SK-N-SH (cell line): Measurements from ENCODE around the gene SNHG17. TPM values are rescaled to one million over a fixed set of nuclear protein-coding genes. Genes with fewer than 3 reads are reported as not detected.

Source experiments
- CTCF ChIA-PET: fragments of 300-600, 350-600 bp; formaldehyde crosslinking; extraction: SDS; loops from one replicate; lab custom pipeline; 2021; lab: Yijun Ruan, JAX
- POLR2A ChIA-PET: fragments of 350-600 bp; sonication (Branson Sonifier 250); formaldehyde crosslinking; extraction: SDS; loops from one replicate; lab custom pipeline; 2020; ENCODE audit warnings: antibody characterized with exemption, inconsistent platforms; lab: Yijun Ruan, JAX
- DNase-seq: peaks from one replicate; pipeline ENCODE4 v3.0.0; 2012
- H2AFZ ChIP-seq: fragments of 200-600 bp; sonication (generic); 2 replicates; pipeline ENCODE4 v1.8.1; 2016; ENCODE audit warnings: antibody characterized with exemption, mild to moderate bottlenecking, low read depth
- H3F3A ChIP-seq: fragments of 200-600 bp; sonication (generic); replicated peaks from 2 replicates; pipeline ENCODE3; 2016; ENCODE audit warnings: antibody characterized with exemption, mild to moderate bottlenecking; ENCODE audit not compliant: insufficient read depth
- H3K27ac ChIP-seq, 2 experiments: fragments of 200-500 bp in 1 of 2; fragments of 200-600 bp in 1 of 2; sonication (Bioruptor generic) in 1 of 2; sonication (generic), shearing (Covaris generic) in 1 of 2; 2 replicates each; pipeline versions ENCODE4 v1.5.1 to v1.6.1; 2014 to 2016; ENCODE audit warnings: low read depth in 2 of 2, inconsistent platforms in 1 of 2, low read length in 1 of 2, mild to moderate bottlenecking in 1 of 2, mixed read lengths in 1 of 2
- H3K27me3 ChIP-seq: fragments of 200-600 bp; sonication (generic), shearing (Covaris generic); 2 replicates; pipeline ENCODE4 v1.6.1; 2016; ENCODE audit warnings: mixed run types; ENCODE audit not compliant: insufficient read depth
- H3K36me3 ChIP-seq, 2 experiments: fragments of 200-500 bp in 1 of 2; fragments of 200-600 bp in 1 of 2; sonication (Bioruptor generic) in 1 of 2; sonication (generic) in 1 of 2; replicated peaks in 1 of 2; 2 replicates each; pipeline versions ENCODE3 to v1.5.1; 2014 to 2016; ENCODE audit warnings: low read length in 1 of 2, mild to moderate bottlenecking in 1 of 2; ENCODE audit not compliant: insufficient read depth in 2 of 2, control insufficient read depth in 1 of 2
- H3K4me1 ChIP-seq, 2 experiments: fragments of 200-500 bp in 1 of 2; fragments of 200-600 bp in 1 of 2; sonication (Bioruptor generic) in 1 of 2; sonication (generic), shearing (Covaris generic) in 1 of 2; 2 replicates each; pipeline versions ENCODE4 v1.5.1 to v1.6.1; 2014 to 2016; ENCODE audit warnings: low read depth in 1 of 2, low read length in 1 of 2, mixed run types in 1 of 2; ENCODE audit not compliant: insufficient read depth in 2 of 2, control insufficient read depth in 1 of 2
- H3K4me2 ChIP-seq: fragments of 200-600 bp; sonication (generic), shearing (Covaris generic); 2 replicates; pipeline ENCODE4 v1.6.1; 2017; ENCODE audit warnings: mixed run types
- H3K4me3 ChIP-seq, 2 experiments: fragments of 200-500 bp in 1 of 2; fragments of 200-600 bp in 1 of 2; sonication (Bioruptor generic) in 1 of 2; sonication (generic), shearing (Covaris generic) in 1 of 2; 2 replicates each; pipeline versions ENCODE4 v1.5.1 to v1.8.1; 2014 to 2016; ENCODE audit warnings: low read depth in 2 of 2, inconsistent platforms in 1 of 2, low read length in 1 of 2, mild to moderate bottlenecking in 1 of 2, mixed read lengths in 1 of 2, moderate library complexity in 1 of 2
- H3K79me2 ChIP-seq: fragments of 200-600 bp; sonication (generic); 2 replicates; pipeline ENCODE4 v1.8.1; 2017; ENCODE audit warnings: mild to moderate bottlenecking; ENCODE audit not compliant: insufficient read depth
- H3K9ac ChIP-seq: fragments of 200-600 bp; sonication (generic); 2 replicates; pipeline ENCODE4 v1.6.1; 2017; ENCODE audit warnings: mixed run types
- H3K9me2 ChIP-seq: fragments of 200-600 bp; sonication (generic); 2 replicates; pipeline ENCODE4 v1.6.1; 2017; ENCODE audit warnings: mixed run types
- H3K9me3 ChIP-seq: fragments of 200-600 bp; sonication (generic); 2 replicates; pipeline ENCODE4 v1.6.1; 2017; ENCODE audit warnings: mixed run types, mild to moderate bottlenecking, moderate library complexity
- H4K20me1 ChIP-seq: fragments of 200-600 bp; sonication (generic); 2 replicates; pipeline ENCODE4 v1.6.1; 2017; ENCODE audit warnings: mild to moderate bottlenecking, mixed run types; ENCODE audit not compliant: insufficient read depth
- CHD2 ChIP-seq: fragments of 150-350 bp; IDR thresholded peaks from 2 replicates; pipeline ENCODE4 v1.6.1; 2018; ENCODE audit warnings: low read length; ENCODE audit not compliant: partially characterized antibody
- CTCF ChIP-seq: fragments of 200-600 bp; sonication (generic); IDR thresholded peaks from 2 replicates; pipeline ENCODE4 v1.6.1; 2017; ENCODE audit warnings: antibody characterized with exemption, mild to moderate bottlenecking, moderate library complexity
- ELF1 ChIP-seq: IDR thresholded peaks from 2 replicates; pipeline ENCODE4 v1.4.0; 2012
- FOXJ3 ChIP-seq: sonication (generic); formaldehyde crosslinking; IDR thresholded peaks from 2 replicates; pipeline ENCODE4 v1.5.1; 2020; ENCODE audit warnings: mild to moderate bottlenecking, missing genetic modification reagents
- IRF3 ChIP-seq: fragments of 150-350 bp; IDR thresholded peaks from 2 replicates; pipeline ENCODE4 v1.6.1; 2016; ENCODE audit warnings: mild to moderate bottlenecking, low read depth, low read length
- JUND ChIP-seq: IDR thresholded peaks from 2 replicates; pipeline ENCODE4 v1.4.0; 2012
- MAX ChIP-seq: IDR thresholded peaks from 2 replicates; pipeline ENCODE4 v1.4.0; 2012; ENCODE audit warnings: low read depth
- MEF2A ChIP-seq: IDR thresholded peaks from 2 replicates; pipeline ENCODE4 v1.4.0; 2012; ENCODE audit warnings: low read depth, borderline replicate concordance
- MXI1 ChIP-seq: IDR thresholded peaks from 2 replicates; pipeline ENCODE4 v1.6.1; 2012; ENCODE audit warnings: mild to moderate bottlenecking, low read depth, low read length, improper control_type of control experiment
- NFIC ChIP-seq: IDR thresholded peaks from 2 replicates; pipeline ENCODE4 v1.4.0; 2012; ENCODE audit warnings: borderline replicate concordance
- PBX3 ChIP-seq: IDR thresholded peaks from 2 replicates; pipeline ENCODE4; 2012
- RFX5 ChIP-seq: IDR thresholded peaks from 2 replicates; pipeline ENCODE4 v1.6.1; 2012; ENCODE audit warnings: mild to moderate bottlenecking, improper control_type of control experiment, low read length
- SMC3 ChIP-seq: IDR thresholded peaks from 2 replicates; pipeline ENCODE4 v1.6.1; 2012; ENCODE audit warnings: low read depth, low read length, improper control_type of control experiment
- USF1 ChIP-seq: IDR thresholded peaks from 2 replicates; pipeline ENCODE4 v1.4.0; 2012; ENCODE audit warnings: low read depth, borderline replicate concordance
- USF2 ChIP-seq: fragments of 150-350 bp; IDR thresholded peaks from 2 replicates; pipeline ENCODE4 v1.6.1; 2017; ENCODE audit warnings: antibody characterized with exemption, low read length, low read depth, borderline replicate concordance
- ZBTB33 ChIP-seq: IDR thresholded peaks from 2 replicates; pipeline ENCODE4 v1.4.0; 2012; ENCODE audit warnings: low read depth, borderline replicate concordance
- WGBS: methylation state at CpG from one replicate; pipeline ENCODE4 v1.1.6; 2017; ENCODE audit warnings: low lambda C conversion rate; 5-methylcytosine and 5-hydroxymethylcytosine counted together
- polyA plus RNA-seq, 3 experiments: library from polyadenylated mRNA; depleted of rRNA; stranded (reverse); fragments of >200 nt; gene quantifications; 2 replicates each; pipeline ENCODE4 v1.2.3, GENCODE V29; 2012

SNHG17 gene
- polyA plus RNA-seq, 1 of the 3 experiments (the other 2 are of a cell fraction) = 40.3 TPM

GRCh38 chr20:38373231-38373867 is 61.8 kb downstream of the SNHG17 start:
- no peak for TF ChIP-seq NFIC
- no peak for TF ChIP-seq CTCF
- no peak for TF ChIP-seq RFX5
- no peak for TF ChIP-seq PBX3
- no peak for TF ChIP-seq USF1
- TF ChIP-seq JUND = no peak
- no peak for TF ChIP-seq CHD2
- TF ChIP-seq ELF1 = no peak
- TF ChIP-seq MXI1 = no peak
- no peak for TF ChIP-seq SMC3
- TF ChIP-seq MEF2A = no peak
- TF ChIP-seq USF2 = no peak
- 45% methylated on average over 7 of the region's 7 CpGs for WGBS
- ChIA-PET CTCF (interaction anchor here (1.0 to 2.8 kb wide), 4 partner anchors 16 to 51 kb away, joined by 3 to 15 read pairs (median 6); no protein-coding TSS in a partner anchor), POLR2A (no interaction called here)
- no peak overlapping the region for H3K4me3 ChIP-seq
- H3K4me1 ChIP-seq = no peaks in the 10 kb centered on the region
- no peak overlapping the region for H3K9ac ChIP-seq
- H3K27me3 ChIP-seq = peaks cover 13% of the 10 kb centered on the region
- no peaks in the 10 kb centered on the region for H3K9me2 ChIP-seq
- H3K79me2 ChIP-seq = no peaks in the 10 kb centered on the region
- no peak overlapping the region for H2AFZ ChIP-seq
- H3K27ac ChIP-seq = no peak overlapping the region
- H4K20me1 ChIP-seq = no peaks in the 10 kb centered on the region
- H3K36me3 ChIP-seq = no peaks in the 10 kb centered on the region
- no peaks in the 10 kb centered on the region for H3K9me3 ChIP-seq
- H3F3A ChIP-seq = no peaks in the 10 kb centered on the region
- no peak overlapping the region for H3K4me2 ChIP-seq
- no peak for DNase-seq

- no peak overlapping the region for H3K9ac ChIP-seq
- H2AFZ ChIP-seq = no peak overlapping the region
- H3K27ac ChIP-seq = no peak overlapping the region
- no peaks in the 10 kb centered on the region for H4K20me1 ChIP-seq
- no peaks in the 10 kb centered on the region for H3F3A ChIP-seq
- no peak overlapping the region for H3K4me2 ChIP-seq
- DNase-seq = no peak
- no peak overlapping the region for H3K4me3 ChIP-seq
- peaks cover 13% of the 10 kb centered on the region for H3K27me3 ChIP-seq
- ChIA-PET POLR2A (no interaction called here), CTCF (interaction anchor here (1.4 to 2.8 kb wide), 4 partner anchors 16 to 51 kb away, joined by 4 to 15 read pairs (median 6); no protein-coding TSS in a partner anchor)
- H3K4me1 ChIP-seq = no peaks in the 10 kb centered on the region
- no peaks in the 10 kb centered on the region for H3K79me2 ChIP-seq
- no peaks in the 10 kb centered on the region for H3K9me3 ChIP-seq
- no peaks in the 10 kb centered on the region for H3K36me3 ChIP-seq
- no peaks in the 10 kb centered on the region for H3K9me2 ChIP-seq
- 71% methylated on average over 5 of the region's 5 CpGs for WGBS
- TF ChIP-seq RFX5 (no peak), JUND (no peak), FOXJ3 (no peak), MAX (no peak), IRF3 (no peak), USF1 (no peak), ZBTB33 (no peak)
Observed at GRCh38 chr20:38372806-38373205, 62.3 kb downstream of the SNHG17 start.
